Loucy (cell line): ENCODE data around the gene C3orf20.

Experiments used
- CTCF ChIP-seq: fragments of 200-600 bp; sonication (generic); conservative IDR thresholded peaks from 2 replicates; pipeline ENCODE4 v1.5.1; 2014; ENCODE audit warnings: mild to moderate bottlenecking, antibody characterized with exemption, low read length
- EZH2phosphoT487 ChIP-seq: fragments of 200-600 bp; IDR thresholded peaks from 2 replicates; pipeline ENCODE4 v1.6.1; 2018; ENCODE audit warnings: antibody characterized with exemption, mild to moderate bottlenecking, moderate library complexity, borderline replicate concordance

DNA sequence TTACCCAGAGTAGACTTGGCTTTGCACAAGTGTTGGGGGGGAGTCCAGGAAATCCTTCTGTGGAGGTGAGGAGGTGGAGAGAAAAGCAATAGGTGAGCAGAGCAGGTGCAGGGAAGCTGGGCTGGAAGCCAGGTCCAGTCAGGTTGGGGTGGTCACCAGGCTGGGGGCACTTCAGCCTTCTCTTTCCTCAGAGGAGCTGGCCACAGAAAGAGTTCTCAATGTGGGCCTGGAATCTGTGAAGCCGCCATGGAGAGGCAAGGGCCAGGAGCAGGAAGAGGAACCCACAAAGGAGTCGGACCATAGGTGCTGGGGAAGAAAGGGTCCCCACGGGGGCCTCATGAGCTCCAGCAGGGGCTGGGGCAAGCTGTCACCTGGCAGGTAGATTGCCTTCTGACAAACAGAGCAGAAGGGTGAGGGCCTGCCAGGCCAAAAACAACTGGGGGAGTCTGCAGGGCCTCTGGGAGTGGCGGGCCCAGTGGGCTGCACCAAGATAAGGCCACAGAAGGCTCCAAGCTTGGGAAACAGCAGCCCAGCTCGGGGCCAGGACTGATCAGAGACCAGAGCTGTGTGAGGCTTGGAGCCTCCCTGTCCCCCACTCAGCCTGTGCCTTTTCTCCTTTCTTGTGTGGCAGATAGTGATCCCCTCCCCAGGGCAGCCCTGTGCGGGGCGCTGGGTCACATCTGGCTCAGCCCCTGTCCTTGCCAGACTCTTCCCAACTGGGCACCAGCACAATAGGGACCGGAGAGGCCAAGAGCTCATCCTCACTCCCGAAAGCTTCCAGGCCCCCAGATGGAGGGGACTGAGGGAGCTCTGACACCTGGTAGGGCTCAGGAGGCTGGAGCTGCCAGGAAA lies 90.9 kb downstream of the C3orf20 start:
- TF ChIP-seq CTCF (no peak), EZH2phosphoT487 (no peak)
